CD4-positive, alpha-beta T cell (primary cell): ENCODE data around the gene LGALS4. TPM values are rescaled to one million over a fixed set of nuclear protein-coding genes. Genes with fewer than 3 reads are reported as not detected.

Experiments used
- ATAC-seq: fragments of 200-7000 bp; cut with Tn5 transposase; one replicate; pipeline ENCODE4 v1.10.0; 2022; ENCODE audit warnings: mild to moderate bottlenecking; ENCODE audit not compliant: poor library complexity
- CTCF ChIA-PET: fragments of 350-600 bp; sonication (Branson Sonifier 250); formaldehyde crosslinking; loops from one replicate; lab custom pipeline; 2021; ENCODE audit warnings: antibody characterized with exemption, inconsistent platforms; lab: Charles Lee
- POLR2A ChIA-PET: fragments of 350-600 bp; sonication (Branson Sonifier 250); formaldehyde crosslinking; loops from one replicate; lab custom pipeline; 2021; ENCODE audit warnings: antibody characterized with exemption, inconsistent platforms; lab: Charles Lee
- DNase-seq, 14 experiments: peaks; one replicate each; pipeline ENCODE4 v3.0.0-alpha.2; 2013 to 2020; ENCODE audit warnings: mixed read lengths in 2 of 14
- H3K27ac ChIP-seq, 2 donors: one replicate each; pipeline versions ENCODE4 v1.5.1 to v1.7.0; 2013; ENCODE audit warnings: low read length in 2 of 2, low read depth in 1 of 2, mild to moderate bottlenecking in 1 of 2
- H3K27me3 ChIP-seq, 2 experiments: 1 replicate in 1 of 2; 2 replicates in 1 of 2; pipeline versions ENCODE4 v1.6.1 to v1.7.0; 2013; ENCODE audit warnings: low read length in 2 of 2, control low read depth in 1 of 2, mild to moderate bottlenecking in 1 of 2, moderate library complexity in 1 of 2; ENCODE audit not compliant: insufficient read depth in 2 of 2, control insufficient read depth in 1 of 2
- H3K36me3 ChIP-seq: one replicate; pipeline ENCODE4 v1.6.1; 2013; ENCODE audit warnings: low read length, control low read depth; ENCODE audit not compliant: insufficient read depth
- H3K4me1 ChIP-seq: one replicate; pipeline ENCODE4 v1.6.1; 2013; ENCODE audit warnings: low read length, control low read depth; ENCODE audit not compliant: insufficient read depth
- H3K4me3 ChIP-seq: one replicate; pipeline ENCODE4 v1.5.1; 2013; ENCODE audit warnings: mild to moderate bottlenecking, low read length, moderate library complexity
- H3K9me3 ChIP-seq, 2 experiments: 1 replicate in 1 of 2; 2 replicates in 1 of 2; pipeline versions ENCODE4 v1.6.1 to v1.7.0; 2013; ENCODE audit warnings: low read length in 2 of 2, mild to moderate bottlenecking in 2 of 2, control low read depth in 1 of 2, moderate library complexity in 1 of 2; ENCODE audit not compliant: control insufficient read depth in 1 of 2, insufficient read depth in 1 of 2
- H3K27ac Mint-ChIP-seq: one replicate; pipeline ENCODE4 v1.8.0; 2020; ENCODE audit warnings: mixed read lengths
- H3K27me3 Mint-ChIP-seq: one replicate; pipeline ENCODE4 v1.8.0; 2021; ENCODE audit warnings: mixed read lengths
- H3K36me3 Mint-ChIP-seq: one replicate; pipeline ENCODE4 v1.8.0; 2021; ENCODE audit warnings: low read depth, mixed read lengths
- H3K4me1 Mint-ChIP-seq: one replicate; pipeline ENCODE4 v1.8.0; 2021; ENCODE audit warnings: low read depth, mixed read lengths
- H3K4me3 Mint-ChIP-seq: one replicate; pipeline ENCODE4 v1.8.0; 2020; ENCODE audit warnings: mild to moderate bottlenecking, mixed read lengths
- H3K9me3 Mint-ChIP-seq: one replicate; pipeline ENCODE4 v1.8.0; 2020; ENCODE audit warnings: mixed read lengths
- CTCF ChIP-seq: fragments of 200-600 bp; IDR thresholded peaks from one replicate; pipeline ENCODE4 v1.8.0; 2022; ENCODE audit warnings: antibody characterized with exemption, mild to moderate bottlenecking
- intact Hi-C, 2 experiments: fragments of 100-400 bp; cut with DNase I in 1 of 2; cut with micrococcal nuclease in 1 of 2; formaldehyde crosslinking; loops; one replicate each; pipeline versions ENCODE4 v1.15.1 to v1.9.0; 2023 to 2025; cut with DNase I, micrococcal nuclease
- total RNA-seq, 174 experiments: library from RNA in 2 of 174; stranded (reverse) in 2 of 174; gene quantifications; one replicate each; pipeline ENCODE4 v1.2.3 and lab custom pipeline; 2021 to 2026

The LGALS4 gene
- total RNA-seq, 2 experiments from 2014 or later, result 2.3 to 3.1 TPM

- no peak overlapping the region for H3K4me3 ChIP-seq
- no peaks in the 10 kb centered on the region for H3K9me3 Mint-ChIP-seq
- H3K36me3 ChIP-seq, result peaks cover 4% of the 10 kb centered on the region
- H3K4me1 Mint-ChIP-seq, result peaks cover 7% of the 10 kb centered on the region
- peaks cover 10% of the 10 kb centered on the region for H3K36me3 Mint-ChIP-seq
- peaks cover 7% of the 10 kb centered on the region for H3K4me1 ChIP-seq
- ATAC-seq, result no peak
- no peak for DNase-seq
- no peaks in the 10 kb centered on the region for H3K27me3 Mint-ChIP-seq
- intact Hi-C loops, result no loop called here
- ChIA-PET CTCF (interaction anchor here (0.7 kb wide), 1 partner anchor 21 kb away, joined by 3 read pairs; no protein-coding TSS in a partner anchor), POLR2A (no interaction called here)
- no peak overlapping the region for H3K27ac Mint-ChIP-seq
- no peak overlapping the region for H3K27ac ChIP-seq
- H3K9me3 ChIP-seq, result no peaks in the 10 kb centered on the region
- no peaks in the 10 kb centered on the region for H3K27me3 ChIP-seq
- H3K4me3 Mint-ChIP-seq, result no peak overlapping the region
- TF ChIP-seq CTCF, result no peak
Measured at GRCh38 chr19:38803543-38803942, 9.2 kb downstream of the LGALS4 start.

- peaks cover 10% of the 10 kb centered on the region for H3K36me3 Mint-ChIP-seq
Measured at GRCh38 chr19:38801359-38802095, 11.2 kb downstream of the LGALS4 start.

More at GRCh38 chr19:38801359-38802095, 11.2 kb downstream of the LGALS4 start:
- TF ChIP-seq CTCF, result no peak
- POLR2A ChIA-PET, result interaction anchor here (1.2 kb wide), 1 partner anchor 30 kb away, joined by 3 read pairs; the partner anchor contains the start of gene ECH1
- intact Hi-C loops, result loop anchor here in 1 of 2 experiments (2.0 kb wide), 1 partner anchor 25 kb away; no protein-coding TSS in a partner anchor
- Mint-ChIP-seq H3K27ac (no peak overlapping the region), H3K4me1 (peaks cover 7% of the 10 kb centered on the region), H3K4me3 (no peak overlapping the region), H3K27me3 (no peaks in the 10 kb centered on the region), H3K9me3 (no peaks in the 10 kb centered on the region)
- Histone ChIP-seq H3K4me1 (peaks cover 7% of the 10 kb centered on the region), H3K4me3 (no peak overlapping the region), H3K27me3 (no peaks in the 10 kb centered on the region), H3K36me3 (peaks cover 4% of the 10 kb centered on the region), H3K9me3 (no peaks in the 10 kb centered on the region), H3K27ac (no peak overlapping the region)
- DNase-seq, result no peak
- ATAC-seq, result no peak
- CTCF ChIA-PET, result no interaction called here
